Activated CD4-positive, alpha-beta T cell treated with anti-CD3 and anti-CD28 coated beads for 36 hours (primary cell): ENCODE results near the gene ZBP1. TPM values are rescaled to one million over a fixed set of nuclear protein-coding genes. Genes with fewer than 3 reads are reported as not detected.

ENCODE experiments used
- ATAC-seq: fragments of 200-7000 bp; cut with Tn5 transposase; one replicate; pipeline ENCODE4 v1.10.0; 2021; ENCODE audit warnings: mild to moderate bottlenecking, moderate library complexity
- CTCF ChIA-PET: fragments of 350-600 bp; sonication (Branson Sonifier 250); formaldehyde crosslinking; loops from one replicate; lab custom pipeline; 2021; ENCODE audit warnings: antibody characterized with exemption; lab: Charles Lee
- POLR2A ChIA-PET: fragments of 350-600 bp; sonication (Branson Sonifier 250); formaldehyde crosslinking; loops from one replicate; lab custom pipeline; 2021; ENCODE audit warnings: antibody characterized with exemption, inconsistent platforms; lab: Charles Lee
- DNase-seq: peaks from one replicate; pipeline ENCODE4 v3.0.0-alpha.2; 2020
- H3K27ac Mint-ChIP-seq: one replicate; pipeline ENCODE4 v1.8.0; 2021; ENCODE audit warnings: mixed read lengths
- H3K27me3 Mint-ChIP-seq: one replicate; pipeline ENCODE4 v1.8.0; 2021; ENCODE audit warnings: mixed read lengths
- H3K36me3 Mint-ChIP-seq: one replicate; pipeline ENCODE4 v1.8.0; 2021; ENCODE audit warnings: low read depth, mixed read lengths
- H3K4me1 Mint-ChIP-seq: one replicate; pipeline ENCODE4 v1.8.0; 2021; ENCODE audit warnings: mixed read lengths
- H3K4me3 Mint-ChIP-seq: one replicate; pipeline ENCODE4 v1.8.0; 2021; ENCODE audit warnings: mild to moderate bottlenecking, moderate library complexity, mixed read lengths
- H3K9me3 Mint-ChIP-seq: one replicate; pipeline ENCODE4 v1.8.0; 2021; ENCODE audit warnings: low read depth, mixed read lengths
- intact Hi-C, 2 experiments: fragments of 100-400 bp; cut with DNase I in 1 of 2; cut with micrococcal nuclease in 1 of 2; formaldehyde crosslinking; loops; one replicate each; pipeline versions ENCODE4 v1.14.2 to v1.15.1; 2022 to 2024; cut with DNase I, micrococcal nuclease
- total RNA-seq, 2 experiments: library from RNA; stranded (reverse); gene quantifications; one replicate each; pipeline ENCODE4 v1.2.3, GENCODE V29; 2021

ZBP1 gene
- total RNA-seq, 2 experiments from 2014 or later = 0.30 to 1.4 TPM

DNA sequence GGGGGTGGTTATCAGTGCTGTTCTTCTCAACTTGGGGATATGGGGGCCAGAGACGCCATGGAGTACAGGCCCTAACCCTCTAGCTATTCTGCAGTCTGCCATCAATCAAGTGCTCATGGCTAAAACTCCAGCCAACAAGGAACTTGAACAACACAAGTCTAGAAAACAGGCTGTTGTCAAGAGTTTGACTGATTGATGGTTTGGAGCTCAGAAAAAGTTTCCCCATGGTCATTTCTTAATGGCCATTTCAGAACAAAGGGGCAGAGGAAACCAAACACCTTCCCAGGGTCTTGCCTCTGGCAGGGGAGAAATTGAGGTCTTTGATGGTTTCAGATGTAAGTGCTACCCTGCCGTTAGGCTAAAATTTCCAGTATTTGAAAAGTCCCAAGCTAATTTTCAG lies 44.2 kb downstream of the ZBP1 start:
- intact Hi-C loops = no loop called here
- ATAC-seq = no peak
- Mint-ChIP-seq H3K27me3 (peaks cover 15% of the 10 kb centered on the region), H3K4me3 (no peak overlapping the region), H3K36me3 (no peaks in the 10 kb centered on the region), H3K27ac (no peak overlapping the region), H3K4me1 (no peaks in the 10 kb centered on the region), H3K9me3 (no peaks in the 10 kb centered on the region)
- ChIA-PET CTCF (interaction anchor here (0.7 to 0.8 kb wide), 2 partner anchors 18 to 62 kb away, joined by 3 to 4 read pairs; no protein-coding TSS in a partner anchor), POLR2A (no interaction called here)
- DNase-seq = no peak

DNA sequence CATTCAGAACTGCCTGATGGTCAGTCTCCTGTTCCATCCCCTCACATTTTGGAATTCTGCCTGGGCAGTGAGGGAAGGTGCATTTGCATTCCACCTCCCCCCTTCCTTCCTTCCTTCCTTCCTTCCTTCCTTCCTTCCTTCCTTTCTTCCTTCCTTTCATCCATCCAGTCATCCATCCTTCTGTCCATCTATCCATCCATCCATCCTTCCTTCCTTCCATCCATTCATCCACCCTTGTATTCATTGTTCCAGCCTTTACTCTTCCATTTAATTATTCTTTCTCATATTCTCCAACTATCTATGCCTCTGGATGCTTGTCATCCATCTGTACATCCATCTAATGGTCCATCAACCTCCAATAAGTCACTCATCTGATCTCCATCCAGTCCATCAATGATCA lies 45.3 kb downstream of the ZBP1 start:
- DNase-seq (no peak), ATAC-seq (no peak)
- H3K9me3 Mint-ChIP-seq = no peaks in the 10 kb centered on the region
- CTCF ChIA-PET = no interaction called here
- intact Hi-C loops = no loop called here
- no peak overlapping the region for H3K27ac Mint-ChIP-seq
- POLR2A ChIA-PET = no interaction called here
- no peaks in the 10 kb centered on the region for H3K4me1 Mint-ChIP-seq
- no peak overlapping the region for H3K4me3 Mint-ChIP-seq
- no peaks in the 10 kb centered on the region for H3K36me3 Mint-ChIP-seq
- H3K27me3 Mint-ChIP-seq = peaks cover 6% of the 10 kb centered on the region

DNA sequence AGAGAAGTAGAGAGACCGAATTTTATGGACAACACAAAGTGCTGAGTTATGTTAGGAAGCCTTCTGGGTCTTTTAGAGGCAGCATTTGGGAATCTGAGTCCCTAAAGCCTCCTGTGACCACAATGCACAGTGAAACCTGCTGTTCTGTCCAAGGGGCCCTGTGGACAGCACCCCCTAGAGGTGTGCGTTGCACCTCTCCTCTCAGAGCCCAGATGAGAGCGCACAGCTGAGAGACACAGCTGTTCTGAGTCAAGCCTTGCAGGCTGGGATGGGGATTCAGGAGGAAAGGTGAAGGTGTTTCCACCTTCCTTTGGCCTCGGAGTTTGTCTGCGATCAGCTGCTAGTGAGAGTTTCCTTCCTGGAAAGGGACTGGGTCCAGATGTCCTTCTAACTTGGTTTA lies 46.3 kb downstream of the ZBP1 start:
- POLR2A ChIA-PET = no interaction called here
- ATAC-seq = no peak
- no peaks in the 10 kb centered on the region for H3K4me1 Mint-ChIP-seq
- H3K4me3 Mint-ChIP-seq = no peak overlapping the region
- DNase-seq = no peak
- no peak overlapping the region for H3K27ac Mint-ChIP-seq
- intact Hi-C loops = no loop called here
- no peaks in the 10 kb centered on the region for H3K36me3 Mint-ChIP-seq
- H3K27me3 Mint-ChIP-seq = peaks cover 2% of the 10 kb centered on the region
- CTCF ChIA-PET = no interaction called here
- H3K9me3 Mint-ChIP-seq = no peaks in the 10 kb centered on the region

DNA sequence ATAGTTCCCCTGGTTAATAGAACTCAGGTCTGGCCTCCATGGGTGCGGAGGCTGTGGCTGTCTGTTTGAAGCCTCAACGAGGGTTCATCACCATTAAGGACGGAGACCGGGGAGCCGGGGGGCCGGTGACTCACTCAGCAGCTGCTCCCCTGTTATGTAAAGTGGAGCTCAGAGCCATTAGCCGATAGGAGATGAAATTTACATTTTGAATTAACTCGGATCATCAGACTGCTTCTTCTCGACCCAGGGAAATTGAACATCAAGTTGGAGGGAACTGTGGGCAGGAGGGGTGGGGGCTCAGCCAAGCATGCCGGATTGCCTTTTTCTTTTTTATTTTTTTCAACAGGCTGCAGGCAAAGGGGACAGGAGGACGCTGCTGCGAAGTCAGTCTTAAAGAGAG lies 47.0 kb downstream of the ZBP1 start:
- POLR2A ChIA-PET = no interaction called here
- H3K27me3 Mint-ChIP-seq = peaks cover 2% of the 10 kb centered on the region
- H3K36me3 Mint-ChIP-seq = no peaks in the 10 kb centered on the region
- H3K9me3 Mint-ChIP-seq = no peaks in the 10 kb centered on the region
- CTCF ChIA-PET = interaction anchor here (0.6 to 0.9 kb wide), 4 partner anchors 15 to 224 kb away, joined by 3 to 5 read pairs (median 4); no protein-coding TSS in a partner anchor
- no peak overlapping the region for H3K4me3 Mint-ChIP-seq
- H3K4me1 Mint-ChIP-seq = no peaks in the 10 kb centered on the region
- no peak for DNase-seq
- intact Hi-C loops = no loop called here
- ATAC-seq = no peak
- no peak overlapping the region for H3K27ac Mint-ChIP-seq

GRCh38 chr20:57571782-57572416 lies 48.3 kb downstream of the ZBP1 start:
- Mint-ChIP-seq H3K36me3 (no peaks in the 10 kb centered on the region), H3K27ac (no peak overlapping the region), H3K4me3 (no peak overlapping the region), H3K4me1 (no peaks in the 10 kb centered on the region), H3K27me3 (peaks cover 6% of the 10 kb centered on the region), H3K9me3 (no peaks in the 10 kb centered on the region)
- ATAC-seq = no peak
- intact Hi-C loops = no loop called here
- no peak for DNase-seq
- ChIA-PET POLR2A (interaction anchor here (0.7 kb wide), 1 partner anchor 360 kb away, joined by 3 read pairs; no protein-coding TSS in a partner anchor), CTCF (no interaction called here)

DNA sequence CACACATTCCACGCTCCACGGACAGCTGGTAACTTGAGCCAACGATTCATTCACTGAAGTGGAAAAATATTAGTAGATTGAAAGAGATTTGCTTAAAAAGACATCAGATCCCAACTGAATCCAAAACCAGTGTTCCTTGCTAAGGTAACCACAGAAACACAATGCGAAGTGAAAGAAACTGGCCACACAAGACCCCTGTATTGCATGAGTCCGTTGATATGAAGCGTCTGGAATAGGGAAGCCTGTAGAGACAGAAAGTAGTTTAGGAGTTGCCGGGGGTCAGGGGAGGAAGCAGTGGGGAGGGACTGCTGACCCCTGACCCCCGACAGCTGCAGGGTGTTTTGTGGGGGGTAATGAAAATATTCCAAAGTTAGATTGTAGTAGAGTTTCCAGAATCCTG lies 49.3 kb downstream of the ZBP1 start:
- H3K4me3 Mint-ChIP-seq = no peak overlapping the region
- no peak for DNase-seq
- no peak overlapping the region for H3K27ac Mint-ChIP-seq
- intact Hi-C loops = no loop called here
- no peaks in the 10 kb centered on the region for H3K36me3 Mint-ChIP-seq
- ATAC-seq = no peak
- POLR2A ChIA-PET = interaction anchor here (0.7 kb wide), 1 partner anchor 359 kb away, joined by 3 read pairs; no protein-coding TSS in a partner anchor
- CTCF ChIA-PET = interaction anchor here (1.3 kb wide), 1 partner anchor 24 kb away, joined by 3 read pairs; no protein-coding TSS in a partner anchor
- H3K9me3 Mint-ChIP-seq = no peaks in the 10 kb centered on the region
- H3K27me3 Mint-ChIP-seq = peaks cover 6% of the 10 kb centered on the region
- H3K4me1 Mint-ChIP-seq = no peaks in the 10 kb centered on the region

DNA sequence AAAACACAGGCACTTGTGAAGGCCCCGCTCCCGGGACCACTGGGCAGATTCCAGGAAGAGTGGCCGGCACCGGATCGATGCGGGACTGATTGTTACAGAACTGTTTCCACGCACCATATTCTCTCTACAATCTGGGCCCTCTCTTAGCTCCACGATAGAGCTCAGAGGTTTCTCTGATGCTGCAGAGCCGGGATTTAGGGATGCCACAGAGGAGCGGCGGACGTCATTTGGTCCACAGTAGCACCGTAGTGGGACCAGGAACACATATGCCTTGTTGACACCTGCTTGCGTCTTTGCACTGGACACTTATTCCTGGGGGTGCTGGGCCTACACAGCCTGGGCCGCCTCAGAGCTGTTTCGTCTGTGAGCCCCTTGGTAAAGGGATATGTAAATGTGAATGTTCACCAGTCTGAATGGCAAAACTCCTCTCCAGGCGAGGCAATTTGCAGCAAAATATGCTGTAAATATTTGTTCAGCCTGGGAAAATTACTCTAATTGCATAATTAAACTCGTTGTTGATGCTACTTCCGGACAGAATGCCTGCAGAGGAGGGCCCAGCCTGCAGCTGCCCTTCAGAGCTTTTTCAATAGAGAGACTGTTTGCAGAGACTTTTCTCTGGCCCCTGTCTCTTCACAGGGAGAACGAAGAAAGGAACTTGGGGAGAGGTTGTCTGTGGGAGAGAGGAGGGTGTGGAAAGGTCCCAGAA lies 49.9 kb downstream of the ZBP1 start:
- POLR2A ChIA-PET = no interaction called here
- no peaks in the 10 kb centered on the region for H3K36me3 Mint-ChIP-seq
- H3K27me3 Mint-ChIP-seq = peaks cover 10% of the 10 kb centered on the region
- DNase-seq (no peak), ATAC-seq (no peak)
- no peak overlapping the region for H3K27ac Mint-ChIP-seq
- H3K4me1 Mint-ChIP-seq = no peaks in the 10 kb centered on the region
- H3K9me3 Mint-ChIP-seq = no peaks in the 10 kb centered on the region
- CTCF ChIA-PET = interaction anchor here (1.3 kb wide), 1 partner anchor 23 kb away, joined by 3 read pairs; no protein-coding TSS in a partner anchor
- H3K4me3 Mint-ChIP-seq = no peak overlapping the region
- intact Hi-C loops = no loop called here

DNA sequence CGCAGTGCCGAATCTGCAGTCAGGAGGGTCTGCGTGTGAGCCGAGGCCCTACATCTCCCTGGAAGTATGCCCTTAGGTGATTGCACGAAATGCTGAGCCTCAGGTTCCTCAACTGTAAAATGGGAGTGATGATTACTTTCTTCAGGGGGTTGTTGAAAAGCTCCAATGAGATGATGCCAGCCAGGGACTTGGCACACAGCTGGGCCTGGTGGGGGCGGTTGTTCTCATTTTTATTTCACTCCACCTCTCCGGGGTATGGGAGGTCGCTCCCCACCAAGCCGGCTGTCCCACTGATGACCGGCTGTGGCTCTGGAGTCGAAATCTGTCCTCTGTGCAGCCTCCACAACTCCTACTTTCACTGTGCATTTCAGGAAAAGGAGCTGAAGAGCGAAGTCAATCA lies 51.3 kb downstream of the ZBP1 start:
- Mint-ChIP-seq H3K27me3 (peaks cover 10% of the 10 kb centered on the region), H3K9me3 (no peaks in the 10 kb centered on the region), H3K4me3 (no peak overlapping the region), H3K36me3 (no peaks in the 10 kb centered on the region), H3K4me1 (no peaks in the 10 kb centered on the region), H3K27ac (no peak overlapping the region)
- ATAC-seq (no peak), DNase-seq (no peak)
- POLR2A ChIA-PET = no interaction called here
- intact Hi-C loops = no loop called here
- CTCF ChIA-PET = interaction anchor here (0.6 kb wide), 1 partner anchor 218 kb away, joined by 3 read pairs; no protein-coding TSS in a partner anchor

DNA sequence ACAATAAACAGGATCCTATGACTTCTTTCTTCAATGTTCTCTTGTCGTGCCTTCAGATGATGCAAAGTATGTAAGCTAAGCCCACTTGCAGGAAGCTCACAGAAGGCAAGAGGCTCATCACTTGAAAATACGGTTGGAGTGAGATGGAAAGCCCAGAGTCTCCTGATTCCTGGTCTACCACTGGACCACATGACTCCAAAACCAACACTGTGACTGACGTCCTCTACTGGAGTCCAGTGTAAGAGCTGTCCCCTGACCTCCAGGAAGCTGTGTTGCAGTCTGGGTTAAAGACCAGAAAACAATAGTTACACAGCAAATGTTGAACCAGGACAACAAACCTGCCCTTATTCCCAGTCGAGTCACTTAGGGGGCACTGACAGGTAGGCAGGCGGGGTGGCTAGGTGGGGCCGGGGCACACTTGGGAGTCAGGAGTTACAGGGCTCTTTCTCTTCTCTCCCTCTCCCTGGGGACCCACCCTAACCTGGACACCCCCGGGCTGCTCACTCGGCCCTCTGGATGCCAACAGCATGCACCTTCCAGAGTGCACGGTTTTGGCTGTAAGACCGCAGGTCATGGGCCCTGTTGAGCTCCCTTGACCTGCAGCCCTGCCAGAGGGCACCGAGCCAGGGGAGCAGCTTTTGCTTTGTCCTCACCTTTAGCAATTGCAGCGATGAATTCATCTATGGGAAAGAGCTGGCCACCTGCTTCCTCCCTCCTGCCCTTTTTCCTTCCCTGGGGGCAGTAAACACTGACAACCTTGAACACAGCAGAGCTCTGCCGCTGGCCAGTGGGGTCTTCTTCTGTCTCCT lies 51.9 kb downstream of the ZBP1 start:
- DNase-seq (no peak), ATAC-seq (no peak)
- intact Hi-C loops = no loop called here
- H3K27me3 Mint-ChIP-seq = peaks cover 10% of the 10 kb centered on the region
- ChIA-PET POLR2A (no interaction called here), CTCF (interaction anchor here (0.6 kb wide), 2 partner anchors 219 to 1105 kb away, joined by 3 to 4 read pairs; no protein-coding TSS in a partner anchor)
- no peaks in the 10 kb centered on the region for H3K36me3 Mint-ChIP-seq
- no peak overlapping the region for H3K4me3 Mint-ChIP-seq
- no peak overlapping the region for H3K27ac Mint-ChIP-seq
- no peaks in the 10 kb centered on the region for H3K4me1 Mint-ChIP-seq
- H3K9me3 Mint-ChIP-seq = no peaks in the 10 kb centered on the region

DNA sequence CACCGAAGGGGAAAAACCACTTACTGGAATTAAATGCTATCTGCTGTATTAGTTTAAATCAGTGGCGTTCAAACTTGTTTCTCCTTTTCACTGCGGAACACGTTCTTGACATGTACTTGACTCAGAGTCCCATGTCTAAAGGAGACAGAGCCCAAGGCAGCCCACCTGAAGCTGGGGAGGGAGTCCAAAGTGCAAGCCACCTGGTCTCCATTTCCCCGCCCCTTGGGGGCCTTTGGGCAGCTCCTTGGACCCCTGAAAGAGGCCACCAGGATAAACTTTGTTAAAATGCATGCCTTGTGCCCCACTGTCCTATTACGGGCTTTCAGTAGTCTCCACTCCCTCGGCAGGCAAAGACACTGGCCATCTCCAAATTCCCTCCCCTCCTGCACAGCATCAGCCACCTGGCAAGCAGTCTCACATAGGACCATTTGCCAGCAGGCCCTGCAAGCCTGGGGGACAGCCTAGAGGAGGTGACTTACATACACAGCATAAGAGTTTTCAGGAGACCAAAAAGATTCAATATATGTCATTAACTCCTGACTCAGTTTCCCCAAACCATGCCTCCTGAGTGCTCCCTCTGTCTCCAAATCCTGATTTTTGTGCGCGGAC lies 52.7 kb downstream of the ZBP1 start:
- no peak overlapping the region for H3K4me3 Mint-ChIP-seq
- ATAC-seq (no peak), DNase-seq (no peak)
- no peak overlapping the region for H3K27ac Mint-ChIP-seq
- intact Hi-C loops = no loop called here
- H3K9me3 Mint-ChIP-seq = no peaks in the 10 kb centered on the region
- H3K27me3 Mint-ChIP-seq = peaks cover 10% of the 10 kb centered on the region
- ChIA-PET CTCF (interaction anchor here (0.6 to 0.7 kb wide), 2 partner anchors 20 to 1104 kb away, joined by 3 to 4 read pairs; no protein-coding TSS in a partner anchor), POLR2A (no interaction called here)
- H3K36me3 Mint-ChIP-seq = no peaks in the 10 kb centered on the region
- no peaks in the 10 kb centered on the region for H3K4me1 Mint-ChIP-seq
